HG02938 (cell line): ENCODE measurements around the gene PCDH9.
"Not testable (repeated sequence)": the region's sequence is repeated elsewhere in the genome, so short reads cannot be mapped to it uniquely, and the experiment has no call there.

Experiments
- ATAC-seq: cut with Tn5 transposase; IDR thresholded peaks from one replicate; pipeline ENCODE4 v1.9.1; 2021; ENCODE audit warnings: mild to moderate bottlenecking, moderate library complexity; ENCODE audit not compliant: unreplicated experiment

The PCDH9 gene

DNA sequence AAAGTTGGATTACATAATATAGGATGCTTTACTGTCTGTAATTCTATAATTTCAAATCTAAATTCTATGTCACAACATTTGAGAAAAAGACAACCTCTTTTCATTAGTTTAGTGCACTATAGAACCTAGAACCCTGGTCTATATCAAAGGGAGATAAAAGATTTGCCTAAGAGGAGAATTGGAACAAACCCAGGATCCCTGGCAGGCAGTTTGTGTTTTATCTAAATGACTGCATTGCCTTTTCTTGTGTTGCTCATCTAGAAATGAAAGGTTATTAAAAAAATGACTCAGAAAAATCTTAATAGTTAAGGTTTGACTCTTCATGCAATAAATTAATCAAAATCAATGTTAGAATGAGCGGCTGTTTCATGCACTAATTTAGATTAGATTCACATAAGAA lies 96.7 kb downstream of the PCDH9 start:
- ATAC-seq = no peak

DNA sequence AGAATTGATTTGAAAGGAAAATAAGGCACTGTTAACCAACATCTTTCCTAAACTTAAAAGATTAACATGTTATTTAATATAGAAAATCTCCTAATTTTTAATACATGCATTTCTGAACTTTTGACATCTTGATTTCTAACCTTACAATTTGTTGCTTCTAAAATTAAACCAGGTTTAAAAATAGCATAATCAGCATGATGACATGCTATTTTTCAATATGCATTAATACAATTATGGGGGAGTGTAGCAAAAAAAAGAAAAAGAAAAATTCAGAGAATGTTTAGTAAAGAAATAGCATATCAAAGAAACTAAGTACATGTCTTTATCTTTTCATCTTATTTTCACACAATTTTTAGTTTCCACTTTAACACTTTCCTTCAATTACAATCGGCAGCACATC lies 98.7 kb downstream of the PCDH9 start:
- ATAC-seq = no peak

DNA sequence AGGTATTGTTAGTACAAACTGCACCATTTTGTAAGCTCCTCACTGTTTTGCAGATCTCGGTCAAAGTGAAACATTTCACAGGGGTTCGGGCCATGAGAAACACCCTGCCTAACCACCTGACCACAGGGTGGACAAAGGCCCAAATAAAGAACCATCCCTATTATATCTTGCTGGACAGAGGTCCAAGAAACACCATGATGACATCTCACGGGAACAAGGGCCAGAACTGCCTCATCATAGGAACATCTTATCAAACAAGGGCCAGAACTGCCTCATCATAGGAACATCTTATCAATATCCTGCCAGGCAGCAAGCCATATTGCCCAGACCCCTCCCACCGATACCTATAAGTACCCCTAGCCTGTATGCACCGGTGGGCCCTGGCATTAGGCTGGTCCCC lies 99.7 kb downstream of the PCDH9 start:
- ATAC-seq = no peak

DNA sequence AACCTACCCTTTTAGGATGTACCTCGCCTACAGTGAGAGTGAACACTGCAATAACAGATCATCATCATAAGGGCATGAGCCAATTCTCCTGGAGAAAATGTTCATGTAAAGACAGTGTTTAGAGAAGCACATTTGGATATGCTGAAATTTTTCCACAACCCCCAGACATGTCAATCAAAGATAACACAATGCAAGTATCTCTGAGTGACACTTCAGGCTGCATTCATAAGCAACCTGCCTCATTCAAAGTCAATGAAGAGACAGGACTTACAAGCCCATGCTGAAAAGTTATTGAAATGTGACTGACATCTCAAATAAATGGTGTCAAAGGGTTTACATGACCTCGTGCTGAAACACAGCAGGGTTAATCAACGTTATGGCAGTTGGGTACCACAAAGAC lies 102.0 kb downstream of the PCDH9 start:
- ATAC-seq = no peak

GRCh38 chr13:67125681-67126080 lies 104.5 kb downstream of the PCDH9 start:
- no peak for ATAC-seq

- no peak for ATAC-seq
Observed at GRCh38 chr13:67123165-67123564, 107.0 kb downstream of the PCDH9 start.

- ATAC-seq = no peak
Observed at GRCh38 chr13:67122251-67122650, 107.9 kb downstream of the PCDH9 start.

GRCh38 chr13:67120872-67121531 lies 109.1 kb downstream of the PCDH9 start:
- no peak for ATAC-seq

GRCh38 chr13:67119481-67119894 lies 110.6 kb downstream of the PCDH9 start:
- no peak for ATAC-seq

DNA sequence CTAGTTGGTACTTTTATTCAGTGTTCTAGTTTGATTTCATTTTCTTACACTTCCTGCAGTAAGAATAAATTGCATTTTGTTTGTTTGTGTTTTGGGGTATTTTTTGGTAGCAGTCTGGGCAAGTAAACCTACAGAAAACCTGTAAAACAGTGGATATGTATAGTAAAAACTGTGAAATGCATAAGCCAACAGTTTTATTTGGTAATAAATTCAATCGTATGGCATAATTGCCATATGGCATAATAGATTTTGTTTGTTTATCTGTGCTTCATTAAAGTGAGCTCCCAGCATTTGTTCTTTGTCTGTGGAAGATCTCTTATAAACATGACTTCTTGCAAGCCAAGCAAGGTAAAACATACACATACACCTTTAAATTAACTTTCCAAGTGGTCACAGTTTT lies 111.9 kb downstream of the PCDH9 start:
- no peak for ATAC-seq

DNA sequence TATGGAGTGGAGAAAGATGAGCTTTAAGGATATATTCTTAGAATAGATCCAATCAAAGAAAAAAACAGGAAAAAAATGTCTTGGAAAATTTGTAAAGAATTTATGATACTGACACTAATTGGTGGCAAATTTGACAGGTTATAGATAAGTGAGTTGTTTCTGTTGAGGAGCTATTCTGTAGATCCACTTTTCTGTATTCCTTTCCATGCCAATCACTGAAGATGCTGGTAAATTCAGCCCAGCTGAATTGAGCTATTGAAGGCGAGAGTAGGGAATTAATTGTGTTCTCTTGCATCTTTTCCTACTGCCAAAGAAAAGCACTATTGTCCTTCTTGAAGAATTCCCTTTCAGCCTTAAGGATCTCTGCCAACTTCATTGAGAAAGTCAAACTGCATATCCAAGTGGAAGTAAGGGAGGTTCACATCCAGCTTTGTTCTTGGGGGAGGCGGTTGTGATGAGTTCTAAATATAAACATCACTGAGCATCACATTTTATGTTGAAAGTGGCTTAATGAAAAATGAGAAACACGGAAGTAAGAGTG lies 113.1 kb downstream of the PCDH9 start:
- no peak for ATAC-seq

- ATAC-seq = no peak
Observed at GRCh38 chr13:67107979-67108378, 122.2 kb downstream of the PCDH9 start.

- no peak for ATAC-seq
Observed at GRCh38 chr13:67106502-67107057, 123.6 kb downstream of the PCDH9 start.

DNA sequence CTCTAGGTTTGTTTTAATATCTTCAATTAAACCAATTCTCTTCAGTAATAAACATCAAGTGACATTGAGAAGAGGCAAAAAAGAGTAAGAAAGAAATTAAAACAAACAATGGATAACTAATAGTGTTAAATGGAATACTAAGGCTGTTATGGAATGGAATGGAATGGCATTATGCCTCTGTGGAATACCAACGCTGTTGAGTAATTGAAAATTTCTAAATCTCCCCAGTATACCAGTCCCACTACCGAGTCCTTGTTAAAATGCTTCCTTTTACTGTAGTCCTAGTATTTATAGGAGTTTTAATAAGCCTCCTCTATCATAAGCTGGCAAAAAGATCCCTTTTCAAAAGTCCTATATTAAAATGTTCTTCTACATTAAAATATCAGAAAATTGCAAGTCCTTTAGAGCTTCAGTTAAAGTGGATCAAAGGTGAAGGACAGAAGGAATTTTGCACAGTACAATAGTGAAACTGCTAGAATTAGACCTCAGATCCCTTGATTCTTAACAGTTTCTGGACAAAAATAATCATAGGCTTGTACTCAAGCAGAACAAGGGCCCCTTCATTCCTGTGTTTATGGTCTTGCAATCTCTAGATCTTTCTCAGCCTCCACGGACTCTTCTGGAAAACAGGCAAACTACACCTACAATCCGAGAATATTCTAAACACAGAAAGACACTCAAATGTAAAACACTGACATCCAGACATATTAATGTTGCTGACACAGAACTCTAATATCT lies 128.2 kb downstream of the PCDH9 start:
- ATAC-seq = no peak

GRCh38 chr13:67100730-67101129 lies 129.4 kb downstream of the PCDH9 start:
- no peak for ATAC-seq

DNA sequence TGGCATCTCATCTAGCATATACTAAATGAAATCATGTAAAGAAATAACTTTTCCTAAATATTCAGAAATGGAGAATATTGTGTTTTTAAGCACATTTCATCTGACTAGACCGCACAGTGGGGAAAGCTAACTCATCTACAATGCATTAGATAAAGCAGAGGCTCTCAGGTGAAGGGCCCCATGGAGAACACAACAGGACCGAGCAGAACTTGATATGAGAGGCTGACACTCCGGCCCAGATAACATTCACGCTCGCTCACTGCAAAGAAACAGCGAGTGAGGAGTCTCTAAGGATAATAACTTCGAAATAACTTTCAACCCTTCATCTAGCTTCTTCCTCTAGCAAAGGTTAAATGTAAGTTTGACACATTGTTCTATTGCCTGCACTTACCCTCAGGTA lies 130.6 kb downstream of the PCDH9 start:
- ATAC-seq = no peak

- ATAC-seq = no peak
Observed at GRCh38 chr13:67097892-67098452, 132.2 kb downstream of the PCDH9 start.

- ATAC-seq = not testable (repeated sequence)
Observed at GRCh38 chr13:67096893-67097292, 133.2 kb downstream of the PCDH9 start.

GRCh38 chr13:67096418-67096817 lies 133.7 kb downstream of the PCDH9 start:
- no peak for ATAC-seq

- ATAC-seq = no peak
Observed at GRCh38 chr13:67095621-67096020, 134.5 kb downstream of the PCDH9 start.

GRCh38 chr13:67094952-67095351 lies 135.2 kb downstream of the PCDH9 start:
- no peak for ATAC-seq

GRCh38 chr13:67094078-67094477 lies 136.1 kb downstream of the PCDH9 start:
- ATAC-seq = no peak
